SK-N-SH treated with all-trans-retinoic acid at 6 μM for 48 hours (cell line): ENCODE measurements around the gene CACNA1C.

Experiments
- CSDC2 ChIP-seq: fragments of 250-450 bp; sonication (Bioruptor Pico); IDR thresholded peaks from 2 replicates; pipeline ENCODE4 v1.5.0; 2020; ENCODE audit warnings: mild to moderate bottlenecking, moderate library complexity
- GLIS3 ChIP-seq: fragments of 250-450 bp; sonication (Bioruptor Pico); IDR thresholded peaks from 2 replicates; pipeline ENCODE4 v1.5.0; 2020; ENCODE audit warnings: mild to moderate bottlenecking, moderate library complexity
- ISL1 ChIP-seq: fragments of 250-450 bp; sonication (Bioruptor Pico); IDR thresholded peaks from 2 replicates; pipeline ENCODE4 v2.1.2; 2022; ENCODE audit warnings: mild to moderate bottlenecking, moderate library complexity
- OSR1 ChIP-seq: fragments of 250-450 bp; sonication (Bioruptor Pico); IDR thresholded peaks from 2 replicates; pipeline ENCODE4 v1.8.0; 2022; ENCODE audit warnings: moderate library complexity, mild to moderate bottlenecking, inconsistent platforms
- PATZ1 ChIP-seq: fragments of 250-450 bp; sonication (Bioruptor Pico); IDR thresholded peaks from 2 replicates; pipeline ENCODE4 v1.8.0; 2020; ENCODE audit warnings: mild to moderate bottlenecking, moderate library complexity, borderline replicate concordance
- RARB ChIP-seq: fragments of 250-450 bp; sonication (Bioruptor Pico); IDR thresholded peaks from 2 replicates; pipeline ENCODE4 v1.8.0; 2021; ENCODE audit warnings: mild to moderate bottlenecking, moderate library complexity
- TCF4 ChIP-seq: fragments of 250-450 bp; sonication (Bioruptor Pico); IDR thresholded peaks from 2 replicates; pipeline ENCODE4 v1.8.0; 2021; ENCODE audit warnings: mild to moderate bottlenecking, moderate library complexity, borderline replicate concordance
- TOX ChIP-seq: fragments of 250-450 bp; sonication (Bioruptor Pico); IDR thresholded peaks from 2 replicates; pipeline ENCODE4 v1.8.0; 2021; ENCODE audit warnings: mild to moderate bottlenecking, moderate library complexity, borderline replicate concordance
- TSHZ2 ChIP-seq: fragments of 250-450 bp; sonication (Bioruptor Pico); IDR thresholded peaks from 2 replicates; pipeline ENCODE4 v1.5.0; 2020; ENCODE audit warnings: mild to moderate bottlenecking, moderate library complexity
- ZC3H10 ChIP-seq: fragments of 250-450 bp; sonication (Bioruptor Pico); IDR thresholded peaks from 2 replicates; pipeline ENCODE4 v1.5.1; 2021; ENCODE audit warnings: mild to moderate bottlenecking, moderate library complexity
- ZFP3 ChIP-seq: fragments of 250-450 bp; sonication (Bioruptor Pico); IDR thresholded peaks from 2 replicates; pipeline ENCODE4 v1.5.0; 2020; ENCODE audit warnings: mild to moderate bottlenecking, moderate library complexity
- ZFP30 ChIP-seq: fragments of 450-650 bp; formaldehyde crosslinking; IDR thresholded peaks from 2 replicates; pipeline ENCODE4 v1.5.0; 2022; ENCODE audit warnings: mild to moderate bottlenecking, moderate library complexity
- ZNF70 ChIP-seq: fragments of 450-650 bp; formaldehyde crosslinking; IDR thresholded peaks from 2 replicates; pipeline ENCODE4 v1.5.0; 2020; ENCODE audit warnings: mild to moderate bottlenecking, moderate library complexity
- TF ChIP-seq, protein P1 (sequence below): fragments of 250-450 bp; sonication (Bioruptor Pico); IDR thresholded peaks from 2 replicates; pipeline ENCODE4 v1.5.1; 2020; ENCODE audit warnings: low read depth, mild to moderate bottlenecking, moderate library complexity

DNA sequence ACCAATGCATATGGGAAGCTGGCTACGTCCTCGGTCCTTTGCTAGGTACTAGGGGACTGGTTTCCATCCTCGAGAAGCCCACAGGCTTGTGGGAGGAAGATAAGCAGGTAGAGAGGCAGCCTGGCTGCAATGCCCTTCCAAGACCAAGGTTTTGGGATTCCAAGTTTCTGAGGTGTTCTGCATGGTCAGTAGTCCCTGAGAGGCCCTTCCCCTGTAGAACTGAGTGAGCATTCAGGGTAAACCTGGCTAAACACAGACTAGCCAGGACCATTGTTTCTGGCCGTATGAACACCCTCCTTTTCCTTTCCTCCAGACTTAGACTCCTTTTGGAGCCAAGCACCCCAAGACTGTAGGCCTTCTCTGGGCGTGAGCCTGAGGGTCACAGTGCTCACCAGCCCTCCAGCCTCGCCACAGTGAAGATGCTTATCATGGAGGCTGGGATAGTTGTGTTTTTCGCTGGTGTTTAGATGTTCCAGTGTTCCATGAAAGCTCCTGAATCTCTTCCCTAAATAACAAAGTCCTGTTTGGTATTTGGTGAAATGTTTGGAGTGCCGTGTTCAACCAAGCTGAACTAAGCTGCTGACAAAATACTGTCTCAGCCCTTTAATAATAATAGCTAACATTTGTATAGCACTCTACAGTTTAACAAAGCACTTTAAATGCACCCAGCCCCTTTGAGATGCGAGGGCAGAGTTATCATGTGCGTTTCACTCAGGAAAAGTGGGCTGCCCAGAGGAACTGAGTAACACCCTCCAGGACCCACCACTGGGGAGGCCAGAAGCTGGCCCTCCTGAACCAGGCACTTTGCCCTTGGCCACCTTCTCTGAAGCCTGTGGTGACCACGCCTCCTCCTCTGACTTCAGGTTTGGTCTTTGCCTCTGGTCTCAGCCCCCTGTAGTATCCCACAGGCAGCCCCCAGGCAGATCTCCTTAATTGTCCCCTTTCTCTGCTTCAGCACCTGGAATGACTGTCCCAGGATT is 284.5 kb downstream of the CACNA1C start:
- TF ChIP-seq ZFP3: no peak
- TF ChIP-seq GLIS3 (CRISPR knock-in tag): no peak
- TF ChIP-seq TCF4: no peak
- no peak for TF ChIP-seq ZFP30
- TF ChIP-seq, protein P1, sequence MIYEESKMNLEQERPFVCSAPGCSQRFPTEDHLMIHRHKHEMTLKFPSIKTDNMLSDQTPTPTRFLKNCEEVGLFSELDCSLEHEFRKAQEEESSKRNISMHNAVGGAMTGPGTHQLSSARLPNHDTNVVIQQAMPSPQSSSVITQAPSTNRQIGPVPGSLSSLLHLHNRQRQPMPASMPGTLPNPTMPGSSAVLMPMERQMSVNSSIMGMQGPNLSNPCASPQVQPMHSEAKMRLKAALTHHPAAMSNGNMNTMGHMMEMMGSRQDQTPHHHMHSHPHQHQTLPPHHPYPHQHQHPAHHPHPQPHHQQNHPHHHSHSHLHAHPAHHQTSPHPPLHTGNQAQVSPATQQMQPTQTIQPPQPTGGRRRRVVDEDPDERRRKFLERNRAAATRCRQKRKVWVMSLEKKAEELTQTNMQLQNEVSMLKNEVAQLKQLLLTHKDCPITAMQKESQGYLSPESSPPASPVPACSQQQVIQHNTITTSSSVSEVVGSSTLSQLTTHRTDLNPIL (CRISPR knock-in tag): no peak
- TF ChIP-seq ZC3H10: no peak
- TF ChIP-seq PATZ1: no peak
- no peak for TF ChIP-seq CSDC2
- no peak for TF ChIP-seq TOX
- no peak for TF ChIP-seq ISL1
- no peak for TF ChIP-seq ZNF70
- TF ChIP-seq OSR1 (CRISPR knock-in tag): no peak
- no peak for TF ChIP-seq TSHZ2 (CRISPR knock-in tag)
- no peak for TF ChIP-seq RARB (CRISPR knock-in tag)
